Measurements from ENCODE around the gene SH2D1A.
"Not testable (repeated sequence)": the region's sequence is repeated elsewhere in the genome, so short reads cannot be mapped to it uniquely, and the experiment has no call there.

SH2D1A gene

GRCh38 chrX:124358800-124359383, 12.5 kb downstream of the SH2D1A start:
- DNase-seq = no peak

DNA sequence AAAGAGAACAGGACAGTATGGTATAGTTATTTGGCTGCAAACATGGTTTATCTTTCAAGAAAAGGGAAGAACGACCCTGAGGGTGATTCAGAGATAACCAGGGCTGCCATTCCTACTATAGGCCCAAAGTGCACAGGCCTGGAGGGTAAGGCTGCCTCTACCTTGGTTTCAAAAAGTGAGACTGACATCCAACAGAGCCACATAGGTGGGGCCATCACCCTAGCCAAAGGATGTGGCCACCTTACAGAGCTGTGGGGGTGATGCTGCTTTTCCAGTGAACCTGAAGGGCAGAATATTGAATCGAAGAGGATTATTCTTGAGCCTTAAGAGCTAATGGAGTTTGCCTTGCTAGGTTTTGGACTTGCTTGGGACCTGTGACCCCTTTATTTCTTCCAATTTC, 15.7 kb downstream of the SH2D1A start:
- DNase-seq = peak; percentile 12

DNA sequence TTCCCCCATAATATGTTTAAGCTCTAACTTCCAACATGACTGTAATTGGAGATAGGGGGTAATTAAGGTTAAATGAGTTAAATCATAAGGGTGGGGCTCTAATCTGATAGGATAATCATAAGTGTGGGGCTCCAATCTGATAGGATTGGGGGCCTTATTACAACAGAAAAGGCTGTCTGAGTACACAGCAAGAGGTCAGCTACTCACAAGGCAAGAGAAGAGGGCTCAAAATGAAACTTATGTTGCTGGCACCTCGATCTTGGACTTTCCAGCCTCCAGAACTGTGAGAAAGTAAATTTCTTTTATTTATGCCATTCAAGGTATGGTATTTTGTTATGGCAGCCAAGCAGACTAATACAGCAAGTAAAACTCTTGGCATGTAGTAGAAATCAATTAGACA, 16.4 kb downstream of the SH2D1A start:
- DNase-seq = no peak

- no peak for DNase-seq
Measured at GRCh38 chrX:124369722-124370121, 23.4 kb downstream of the SH2D1A start.

DNA sequence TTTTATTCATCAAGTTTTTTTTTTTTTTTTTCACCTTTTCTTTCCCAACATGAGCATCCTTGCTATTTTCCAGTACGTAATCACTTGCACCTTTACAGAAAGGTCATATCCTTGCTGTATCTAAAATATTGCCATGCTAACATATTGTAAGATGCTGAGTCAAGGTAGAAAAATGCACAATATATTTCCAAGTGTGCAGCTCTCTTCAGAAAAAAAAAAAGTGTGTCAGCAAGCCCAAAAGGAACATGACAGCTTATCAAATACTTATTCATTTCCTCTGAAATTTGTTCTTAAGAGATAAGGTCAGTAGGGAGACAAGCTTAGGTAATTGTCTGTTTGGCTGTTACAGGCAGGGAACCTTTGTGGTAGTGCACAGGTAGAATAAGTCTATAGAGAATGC, 27.0 kb downstream of the SH2D1A start:
- DNase-seq = no peak

DNA sequence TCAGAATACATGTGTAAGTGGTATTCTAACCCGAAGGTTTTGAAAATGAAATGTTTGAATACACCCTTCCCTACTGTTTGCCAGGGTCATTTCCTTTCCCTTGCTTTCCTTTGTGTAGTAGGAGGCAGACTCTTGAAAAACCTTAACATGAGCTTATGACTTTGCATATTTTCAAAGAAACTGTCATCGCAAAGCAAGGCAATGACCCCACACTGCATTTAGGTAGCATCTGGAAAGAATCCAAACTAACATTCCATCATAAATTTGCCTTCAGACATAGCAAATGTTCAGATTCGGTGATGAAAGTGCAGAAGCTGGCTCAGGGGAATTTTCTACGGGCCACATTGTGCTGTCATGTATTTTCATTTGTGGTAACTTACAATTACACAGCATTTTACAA, 32.3 kb downstream of the SH2D1A start:
- DNase-seq = no peak

GRCh38 chrX:124383354-124383753, 37.0 kb downstream of the SH2D1A start:
- DNase-seq = no peak

GRCh38 chrX:124386401-124386800, 40.0 kb downstream of the SH2D1A start:
- no peak for DNase-seq

DNA sequence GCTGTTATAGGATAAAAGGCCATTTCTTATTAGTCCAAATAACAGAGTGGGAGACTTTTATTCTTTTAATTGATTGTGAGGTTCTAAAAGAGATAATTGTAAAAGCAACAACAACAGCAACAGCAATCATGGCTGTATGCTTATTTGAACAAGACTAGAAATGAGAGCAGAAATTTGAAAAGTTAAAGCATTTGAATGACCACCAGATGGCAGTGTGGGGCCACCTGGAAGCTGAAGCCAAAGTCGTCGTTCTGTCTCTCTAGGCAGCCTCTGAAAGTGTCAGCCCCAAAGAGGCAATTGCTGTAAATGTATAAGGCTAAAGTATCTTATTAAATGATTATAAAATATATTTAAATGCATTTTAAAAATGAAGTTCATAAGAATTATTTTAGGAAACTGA, 42.2 kb downstream of the SH2D1A start:
- no peak for DNase-seq

- DNase-seq = no peak
Measured at GRCh38 chrX:124392794-124393193, 46.4 kb downstream of the SH2D1A start.

GRCh38 chrX:124393238-124393637, 46.9 kb downstream of the SH2D1A start:
- DNase-seq = no peak

GRCh38 chrX:124393659-124394058, 47.3 kb downstream of the SH2D1A start:
- no peak for DNase-seq

GRCh38 chrX:124395145-124395880, 49.0 kb downstream of the SH2D1A start:
- DNase-seq = no peak

- DNase-seq = no peak
Measured at GRCh38 chrX:124401696-124402095, 55.3 kb downstream of the SH2D1A start.

DNA sequence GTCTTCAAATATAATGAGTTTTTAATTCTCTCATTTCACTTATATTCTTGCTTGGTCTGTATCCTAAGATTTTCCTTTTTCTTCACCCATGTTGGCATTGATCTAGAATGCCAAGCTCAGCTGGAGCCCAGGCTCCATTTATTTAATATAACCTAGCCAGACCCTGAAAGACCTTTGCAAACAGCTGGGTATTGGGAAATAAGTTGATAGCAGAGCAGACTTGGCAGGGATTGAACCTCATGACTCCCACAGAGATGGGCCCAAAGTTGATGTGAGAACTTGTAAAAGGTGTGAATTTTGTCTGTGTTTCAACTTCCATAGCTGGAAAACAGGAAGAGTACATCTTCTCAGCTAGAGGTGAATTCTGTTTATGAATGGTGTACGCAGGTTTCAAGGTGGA, 59.5 kb downstream of the SH2D1A start:
- no peak for DNase-seq

- peak; percentile 56 for DNase-seq
Measured at GRCh38 chrX:124406294-124407014, 60.1 kb downstream of the SH2D1A start.

DNA sequence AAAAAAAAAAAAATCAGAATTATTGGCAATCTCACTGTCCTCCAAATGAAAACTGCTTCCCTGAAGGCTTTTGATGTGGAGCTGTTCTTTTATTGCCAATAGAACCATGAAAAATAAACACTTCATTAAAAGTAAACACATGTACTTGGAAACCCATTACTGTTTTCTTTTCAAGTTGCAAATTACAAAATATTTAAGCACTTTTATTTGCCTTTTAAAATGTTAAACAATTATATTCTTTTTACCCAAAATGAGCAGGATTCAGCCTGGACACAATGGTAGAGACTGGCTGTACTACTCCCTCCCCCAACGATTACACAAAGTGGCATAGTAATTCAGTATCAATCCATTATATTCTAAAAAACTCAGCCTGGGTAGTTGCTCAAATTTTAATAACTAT, 60.9 kb downstream of the SH2D1A start:
- no peak for DNase-seq

GRCh38 chrX:124408380-124408779, 62.0 kb downstream of the SH2D1A start:
- DNase-seq = not testable (repeated sequence)

- DNase-seq = no peak
Measured at GRCh38 chrX:124413244-124413643, 66.9 kb downstream of the SH2D1A start.

DNA sequence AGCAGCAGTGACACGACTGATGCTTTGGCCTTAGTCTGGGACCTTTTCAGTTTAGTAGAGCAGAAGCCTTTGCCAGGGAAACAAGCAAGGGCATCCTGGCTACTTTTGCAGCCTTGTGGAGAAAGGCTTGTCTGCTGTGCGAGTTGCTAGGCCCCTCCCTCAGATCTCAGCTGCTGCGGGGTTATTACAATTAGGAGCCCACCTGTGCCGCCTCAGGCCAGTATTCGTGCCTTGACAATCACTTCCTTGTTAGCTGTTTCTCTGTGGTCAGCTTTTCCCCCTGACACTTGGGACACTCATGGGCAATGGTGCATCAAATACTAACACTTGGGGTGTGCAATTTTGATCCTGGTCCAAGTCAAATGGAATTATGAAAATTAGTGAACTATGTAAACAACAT, 67.9 kb downstream of the SH2D1A start:
- DNase-seq = no peak

DNA sequence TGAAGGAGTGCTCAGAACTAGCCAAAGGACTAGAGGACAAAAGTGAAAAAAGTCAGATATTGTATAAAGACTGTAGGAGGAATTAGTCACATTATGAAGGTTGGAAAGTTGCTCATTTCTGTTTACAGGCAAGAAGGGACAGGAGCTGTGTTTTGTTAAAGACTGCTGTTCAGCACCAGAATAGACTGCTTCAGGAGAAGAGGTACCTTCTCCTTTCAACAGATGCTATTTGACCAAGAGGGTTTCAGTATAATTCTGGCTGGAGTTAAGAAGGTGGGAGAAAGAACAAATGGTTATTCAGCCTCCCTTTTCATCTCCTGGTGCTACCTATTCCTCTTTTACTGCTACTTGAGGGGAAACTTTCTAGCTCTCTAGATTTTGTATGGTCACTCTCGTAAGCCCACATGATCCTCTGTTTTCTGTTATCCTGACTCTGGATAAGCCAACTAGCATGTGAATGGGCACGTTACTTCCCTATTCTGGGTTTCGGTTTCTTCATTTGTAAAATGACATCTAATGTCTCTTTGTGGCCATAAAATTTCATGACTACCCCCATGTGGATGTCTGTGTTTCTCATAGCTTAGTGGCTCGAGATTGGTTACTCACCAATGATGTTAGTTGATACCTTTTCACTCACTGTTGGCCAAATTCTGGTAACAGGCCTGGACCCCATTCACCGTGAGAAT, 68.9 kb downstream of the SH2D1A start:
- no peak for DNase-seq

GRCh38 chrX:124421898-124422655, 75.7 kb downstream of the SH2D1A start:
- DNase-seq = no peak
